ENCODE results near the gene RB1.

The RB1 gene

DNA sequence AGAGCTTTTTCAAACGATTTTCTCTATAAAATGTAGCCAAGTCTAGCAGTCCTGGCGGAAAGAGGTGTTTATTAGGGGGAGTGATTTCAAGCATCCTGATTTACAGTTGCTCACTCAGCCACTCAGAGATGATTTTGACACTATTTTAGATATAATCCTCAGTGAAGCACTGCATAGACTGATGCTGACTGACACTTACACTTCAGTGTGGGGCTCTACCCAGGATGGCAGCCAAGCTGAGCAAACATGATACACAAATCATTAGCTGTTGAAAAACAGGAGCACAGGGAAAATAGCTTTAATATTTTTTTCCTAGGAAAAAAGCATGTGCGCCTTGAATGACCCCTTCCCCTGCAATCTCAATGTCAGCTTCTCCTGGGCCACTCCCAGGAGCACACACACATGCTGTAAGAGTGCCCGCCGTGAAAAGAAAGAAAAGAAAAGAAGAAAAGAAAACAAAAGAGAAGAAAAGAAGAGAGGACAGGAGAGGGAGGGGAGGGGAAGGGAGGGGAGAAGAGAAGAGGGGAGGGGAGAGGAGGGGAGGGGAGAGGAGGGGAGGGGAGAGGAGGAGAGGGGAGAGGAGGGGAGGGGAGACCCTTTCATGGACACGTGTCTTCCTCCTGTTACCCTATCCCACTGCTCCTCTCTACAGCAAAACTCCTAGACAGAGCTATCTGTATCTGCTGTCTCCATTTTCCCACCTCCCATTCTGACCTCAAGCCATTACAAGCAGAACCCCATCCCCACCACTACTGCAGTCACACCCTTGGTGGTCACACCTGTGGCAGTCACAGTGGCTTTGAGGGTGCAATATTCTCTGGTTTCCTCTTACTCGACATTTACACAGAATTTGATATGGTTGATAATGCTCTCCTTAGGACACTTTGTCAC lies 193.0 kb downstream of the RB1 start:
- no peak overlapping the region for H3K4me3 ChIP-seq (ENCODE audit: low read depth, low read length)
- no peak for DNase-seq (ENCODE audit: low read depth)
- TF ChIP-seq POLR2A (IDR thresholded peaks at IDR 0.05; ENCODE audit: extremely low read depth, insufficient read length) = no peak
- no peak for TF ChIP-seq MYC (IDR thresholded peaks at IDR 0.05; ENCODE audit: low read depth, low read length)

GRCh38 chr13:48497669-48498068 lies 194.1 kb downstream of the RB1 start:
- TF ChIP-seq, protein P1, sequence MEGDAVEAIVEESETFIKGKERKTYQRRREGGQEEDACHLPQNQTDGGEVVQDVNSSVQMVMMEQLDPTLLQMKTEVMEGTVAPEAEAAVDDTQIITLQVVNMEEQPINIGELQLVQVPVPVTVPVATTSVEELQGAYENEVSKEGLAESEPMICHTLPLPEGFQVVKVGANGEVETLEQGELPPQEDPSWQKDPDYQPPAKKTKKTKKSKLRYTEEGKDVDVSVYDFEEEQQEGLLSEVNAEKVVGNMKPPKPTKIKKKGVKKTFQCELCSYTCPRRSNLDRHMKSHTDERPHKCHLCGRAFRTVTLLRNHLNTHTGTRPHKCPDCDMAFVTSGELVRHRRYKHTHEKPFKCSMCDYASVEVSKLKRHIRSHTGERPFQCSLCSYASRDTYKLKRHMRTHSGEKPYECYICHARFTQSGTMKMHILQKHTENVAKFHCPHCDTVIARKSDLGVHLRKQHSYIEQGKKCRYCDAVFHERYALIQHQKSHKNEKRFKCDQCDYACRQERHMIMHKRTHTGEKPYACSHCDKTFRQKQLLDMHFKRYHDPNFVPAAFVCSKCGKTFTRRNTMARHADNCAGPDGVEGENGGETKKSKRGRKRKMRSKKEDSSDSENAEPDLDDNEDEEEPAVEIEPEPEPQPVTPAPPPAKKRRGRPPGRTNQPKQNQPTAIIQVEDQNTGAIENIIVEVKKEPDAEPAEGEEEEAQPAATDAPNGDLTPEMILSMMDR (IDR thresholded peaks at IDR 0.05; ENCODE audit: low read depth, low read length) = no peak
- TF ChIP-seq MYC (IDR thresholded peaks at IDR 0.05; ENCODE audit: low read depth, low read length) (no peak), POLR2A (IDR thresholded peaks at IDR 0.05; ENCODE audit: extremely low read depth, insufficient read length) (no peak)
- TF ChIP-seq, protein P2, sequence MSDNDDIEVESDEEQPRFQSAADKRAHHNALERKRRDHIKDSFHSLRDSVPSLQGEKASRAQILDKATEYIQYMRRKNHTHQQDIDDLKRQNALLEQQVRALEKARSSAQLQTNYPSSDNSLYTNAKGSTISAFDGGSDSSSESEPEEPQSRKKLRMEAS (IDR thresholded peaks at IDR 0.05; ENCODE audit: low read depth, low read length) = no peak
- DNase-seq (ENCODE audit: low read depth) = no peak
- no peak overlapping the region for H3K4me3 ChIP-seq (ENCODE audit: low read depth, low read length)

- TF ChIP-seq, protein P2 (IDR thresholded peaks at IDR 0.05; ENCODE audit: low read depth, low read length) = peak; percentile 72
- TF ChIP-seq POLR2A (IDR thresholded peaks at IDR 0.05; ENCODE audit: extremely low read depth, insufficient read length) = no peak
- TF ChIP-seq MYC (IDR thresholded peaks at IDR 0.05; ENCODE audit: low read depth, low read length) = peak; percentile 81; the same call in 1 of the 2 replicates
- no peak overlapping the region for H3K4me3 ChIP-seq (ENCODE audit: low read depth, low read length)
- peak; percentile 97 for DNase-seq (ENCODE audit: low read depth)
Observed at GRCh38 chr13:48500652-48501197, 197.2 kb downstream of the RB1 start.

DNA sequence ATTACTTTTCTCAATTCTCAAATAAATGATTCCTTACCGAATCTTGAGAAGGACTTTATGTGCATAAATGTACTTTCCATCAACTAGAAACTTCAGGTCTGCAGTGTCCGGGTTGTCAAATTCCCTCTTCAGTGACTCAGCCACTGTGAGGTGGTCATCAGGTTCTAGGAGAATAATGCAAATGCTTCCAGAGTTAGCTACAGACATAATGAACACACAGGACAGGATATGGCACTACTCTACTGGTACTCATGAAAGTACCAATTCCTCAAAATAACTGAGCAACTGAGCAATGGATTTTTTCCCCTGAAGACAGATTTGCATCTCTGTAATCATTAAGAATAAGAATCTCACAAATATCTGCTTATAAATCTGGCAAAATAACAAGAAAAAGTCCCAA lies 198.2 kb downstream of the RB1 start:
- DNase-seq (ENCODE audit: low read depth) = no peak
- TF ChIP-seq, protein P2 (IDR thresholded peaks at IDR 0.05; ENCODE audit: low read depth, low read length) = no peak
- TF ChIP-seq POLR2A (IDR thresholded peaks at IDR 0.05; ENCODE audit: extremely low read depth, insufficient read length) (no peak), MYC (IDR thresholded peaks at IDR 0.05; ENCODE audit: low read depth, low read length) (no peak)
- TF ChIP-seq, protein P1 (IDR thresholded peaks at IDR 0.05; ENCODE audit: low read depth, low read length) = no peak
- H3K4me3 ChIP-seq (ENCODE audit: low read depth, low read length) = no peak overlapping the region

DNA sequence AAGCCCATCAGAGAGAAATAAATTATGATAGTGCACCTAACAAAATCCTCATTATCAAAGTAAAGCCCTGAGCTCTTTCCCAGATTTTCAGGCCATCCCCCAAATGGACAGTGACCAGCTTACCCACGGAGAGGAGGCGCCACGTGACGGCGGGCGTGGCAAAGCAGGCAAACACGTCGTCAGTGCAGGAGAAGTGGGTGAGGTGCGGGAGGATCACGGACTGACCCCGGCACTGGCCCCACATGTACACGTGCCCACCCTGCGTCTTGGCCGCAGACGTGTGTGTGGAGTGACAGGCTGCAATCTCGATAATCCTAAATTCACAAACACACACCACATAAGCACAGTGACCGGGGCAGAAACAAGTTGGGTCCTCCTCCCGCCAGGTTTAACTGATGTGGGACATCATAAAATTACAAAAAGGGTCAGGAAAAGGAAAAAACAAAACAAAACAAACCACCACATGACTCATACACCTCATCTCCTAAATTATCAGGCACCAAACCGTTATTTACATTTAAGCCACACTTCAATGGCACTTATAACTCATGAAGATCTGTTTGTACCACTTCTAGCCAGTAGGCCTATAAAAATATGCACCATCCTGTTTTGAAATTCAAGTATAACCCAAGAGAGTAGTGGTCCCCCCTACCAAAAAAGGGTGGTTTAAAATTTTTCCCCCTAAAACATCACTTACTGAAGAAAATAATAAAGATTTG lies 199.2 kb downstream of the RB1 start:
- TF ChIP-seq MYC (IDR thresholded peaks at IDR 0.05; ENCODE audit: low read depth, low read length) = no peak
- TF ChIP-seq POLR2A (IDR thresholded peaks at IDR 0.05; ENCODE audit: extremely low read depth, insufficient read length) = no peak
- TF ChIP-seq, protein P2 (IDR thresholded peaks at IDR 0.05; ENCODE audit: low read depth, low read length) = peak; percentile 27; the same call in 1 of the 2 replicates

DNA sequence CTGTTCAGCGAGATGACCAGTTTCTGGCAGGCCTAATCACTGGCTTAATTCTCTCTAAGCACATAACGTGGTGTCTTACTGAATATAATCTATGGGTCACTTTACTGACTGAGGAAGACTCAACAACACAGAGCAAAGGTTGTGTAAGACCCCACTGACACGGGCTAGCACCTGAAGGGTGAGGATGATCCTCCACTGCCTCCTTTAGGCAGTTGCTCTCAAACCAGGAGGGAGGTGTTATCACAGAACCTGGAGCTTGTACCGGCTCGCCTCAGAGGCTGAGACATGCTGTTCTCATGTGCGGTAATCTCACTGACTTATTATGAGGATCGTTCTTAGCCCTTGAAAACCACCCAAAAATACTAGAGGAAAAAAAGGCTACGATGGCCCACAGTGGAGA lies 201.1 kb downstream of the RB1 start:
- peak; percentile 44 for DNase-seq (ENCODE audit: low read depth)

More for the DNA sequence above, 199.2 kb downstream of the RB1 start:
- DNase-seq (ENCODE audit: low read depth) = peak; percentile 20
- H3K4me3 ChIP-seq (ENCODE audit: low read depth, low read length) = no peak overlapping the region

GRCh38 chr13:48505012-48505411 lies 201.5 kb downstream of the RB1 start:
- no peak overlapping the region for H3K4me3 ChIP-seq (ENCODE audit: low read depth, low read length)
- TF ChIP-seq, protein P1 (IDR thresholded peaks at IDR 0.05; ENCODE audit: low read depth, low read length) = no peak
- TF ChIP-seq, protein P2 (IDR thresholded peaks at IDR 0.05; ENCODE audit: low read depth, low read length) = no peak
- TF ChIP-seq POLR2A (IDR thresholded peaks at IDR 0.05; ENCODE audit: extremely low read depth, insufficient read length) (no peak), MYC (IDR thresholded peaks at IDR 0.05; ENCODE audit: low read depth, low read length) (no peak)
- peak; percentile 29 for DNase-seq (ENCODE audit: low read depth)

More for the DNA sequence above, 201.1 kb downstream of the RB1 start:
- TF ChIP-seq, protein P2 (IDR thresholded peaks at IDR 0.05; ENCODE audit: low read depth, low read length) = peak; percentile 38; the same call in 1 of the 2 replicates
- TF ChIP-seq POLR2A (IDR thresholded peaks at IDR 0.05; ENCODE audit: extremely low read depth, insufficient read length) = no peak
- no peak overlapping the region for H3K4me3 ChIP-seq (ENCODE audit: low read depth, low read length)
